Measurements from ENCODE around the gene GRAMD1C. TPM values are rescaled to one million over a fixed set of nuclear protein-coding genes. Genes with fewer than 3 reads are reported as not detected.

GRAMD1C gene
- polyA plus RNA-seq (2012; rRNA removed): 1.2 and 1.3 TPM in 2 replicates
- polyA plus RNA-seq (2012; cell fraction: cytosol; rRNA removed): 1.5 and 2.3 TPM in 2 replicates
- polyA plus RNA-seq (2012; cell fraction: nucleus; rRNA removed): 2.4 and 4.6 TPM in 2 replicates

GRCh38 chr3:113838631-113839209, at the start of gene GRAMD1C:
Gene GRAMD1C, plus strand, starts transcription at chr3:113838788. Its CDS starts 122 bp downstream, at chr3:113838910.
- Histone ChIP-seq H3K9ac (peak within 1 kb of the TSS; percentile 74), H3K27ac (ENCODE audit: low read depth in 2 of 2, low read length in 1 of 2) (peak within 1 kb of the TSS in 1 of 2 experiments; percentile 43; a peak in 2 of 4 replicates)
- WGBS (ENCODE audit: low lambda C conversion rate): 7% methylated on average over 15 of the region's 48 CpGs
- TF ChIP-seq YY1 (IDR thresholded peaks at IDR 0.05; ENCODE audit: low read depth) (no peak), RFX5 (IDR thresholded peaks at IDR 0.05; ENCODE audit: low read length) (no peak), TCF12 (IDR thresholded peaks at IDR 0.05) (no peak), NRF1 (IDR thresholded peaks at IDR 0.05; ENCODE audit: low read depth, low read length) (peak; percentile 3; the same call in 1 of the 2 replicates), RAD21 (IDR thresholded peaks at IDR 0.05; ENCODE audit: low read length) (peak; percentile 70), SMC3 (IDR thresholded peaks at IDR 0.05; ENCODE audit: low read depth, low read length) (peak; percentile 83), EZH2phosphoT487 (IDR thresholded peaks at IDR 0.05; ENCODE audit: borderline replicate concordance, low read depth) (no peak), EP300 (IDR thresholded peaks at IDR 0.05; ENCODE audit: borderline replicate concordance in 1 of 2, low read depth in 1 of 2, low read length in 1 of 2) (no peak), FOSL2 (IDR thresholded peaks at IDR 0.05; ENCODE audit: borderline replicate concordance, low read depth) (no peak), IRF3 (IDR thresholded peaks at IDR 0.05; ENCODE audit: low read depth, low read length) (no peak), POLR2AphosphoS5 (IDR thresholded peaks at IDR 0.05; ENCODE audit: low read depth, low read length) (no peak), ZBTB33 (IDR thresholded peaks at IDR 0.05; ENCODE audit: borderline replicate concordance, low read depth) (no peak), FOXM1 (IDR thresholded peaks at IDR 0.05; ENCODE audit: low read depth) (no peak), RXRA (IDR thresholded peaks at IDR 0.05; ENCODE audit: borderline replicate concordance, low read depth) (no peak), JUND (IDR thresholded peaks at IDR 0.05) (no peak), NFIC (IDR thresholded peaks at IDR 0.05; ENCODE audit: borderline replicate concordance) (no peak), CHD2 (IDR thresholded peaks at IDR 0.05; ENCODE audit: low read length, partially characterized antibody) (no peak), MEF2A (IDR thresholded peaks at IDR 0.05; ENCODE audit: borderline replicate concordance, low read depth) (no peak), PBX3 (IDR thresholded peaks at IDR 0.05) (no peak), FOXJ3 (CRISPR knock-in tag; IDR thresholded peaks at IDR 0.05) (no peak), USF2 (IDR thresholded peaks at IDR 0.05; ENCODE audit: borderline replicate concordance, low read depth, low read length) (no peak), SIN3A (IDR thresholded peaks at IDR 0.05; ENCODE audit: borderline replicate concordance, low read depth, low read length) (0 out of 2 replicates have a peak, but pooled peaks have one; percentile 19), MXI1 (IDR thresholded peaks at IDR 0.05; ENCODE audit: low read depth, low read length) (0 out of 2 replicates have a peak, but pooled peaks have one; percentile 39), ELF1 (IDR thresholded peaks at IDR 0.05) (no peak), USF1 (IDR thresholded peaks at IDR 0.05; ENCODE audit: borderline replicate concordance, low read depth) (no peak), RCOR1 (IDR thresholded peaks at IDR 0.05; ENCODE audit: low read length) (peak; percentile 46; the same call in 1 of the 2 replicates), TEAD4 (IDR thresholded peaks at IDR 0.05; ENCODE audit: borderline replicate concordance, insufficient read depth) (no peak), MAX (IDR thresholded peaks at IDR 0.05; ENCODE audit: low read depth) (no peak), GABPA (IDR thresholded peaks at IDR 0.05; ENCODE audit: low read depth) (no peak), GATA2 (CRISPR knock-in tag; IDR thresholded peaks at IDR 0.05) (no peak)

More at GRCh38 chr3:113838631-113839209, at the start of gene GRAMD1C:
- no peaks in the 10 kb centered on the region for H3K36me3 ChIP-seq (replicated peaks in 1 of 2; ENCODE audit: control insufficient read depth in 1 of 2, insufficient read depth in 2 of 2, low read length in 1 of 2)
- no peaks in the 10 kb centered on the region for H3K79me2 ChIP-seq (ENCODE audit: insufficient read depth)
- ChIA-PET CTCF (interaction anchor here (0.6 to 2.5 kb wide), 10 partner anchors 9 to 102 kb away, joined by 3 to 10 read pairs (median 4); no protein-coding TSS in a partner anchor), POLR2A (no interaction called here)
- no peaks in the 10 kb centered on the region for H3K9me2 ChIP-seq
- H3K4me3 ChIP-seq (ENCODE audit: low read depth in 2 of 2, low read length in 1 of 2): peak within 1 kb of the TSS; percentile 57 to 81
- H3K9me3 ChIP-seq: no peaks in the 10 kb centered on the region
- H3K4me2 ChIP-seq: peak within 1 kb of the TSS; percentile 82
- peak within 1 kb of the TSS; percentile 98 for H2AFZ ChIP-seq (ENCODE audit: low read depth)
- H3K4me1 ChIP-seq (ENCODE audit: control insufficient read depth in 1 of 2, insufficient read depth in 2 of 2, low read depth in 1 of 2, low read length in 1 of 2): no peaks in the 10 kb centered on the region; a peak in 1 of 4 replicates
- H3K27me3 ChIP-seq (ENCODE audit: insufficient read depth): no peaks in the 10 kb centered on the region
- H3F3A ChIP-seq (replicated peaks; ENCODE audit: insufficient read depth): no peaks in the 10 kb centered on the region
- DNase-seq: peak; percentile 91
- H4K20me1 ChIP-seq (ENCODE audit: insufficient read depth): no peaks in the 10 kb centered on the region

Measured in SK-N-SH (cell line).